Pons (tissue), 1 donor: ENCODE results near the gene SEMA3D.
A peak's percentile ranks its signal among the peaks of the same experiment; 100 is the strongest.

Source experiments
- DNase-seq: peaks from one replicate; pipeline ENCODE4 v3.0.0-alpha.2; 2016; ENCODE audit warnings: low spot score

Gene SEMA3D

GRCh38 chr7:85186521-85187241 lies at the start of gene SEMA3D:
Gene SEMA3D, minus strand, starts transcription at chr7:85187056. Its CDS starts 65,165 bp downstream, at chr7:85121891.
- peak; percentile 62 for DNase-seq

GRCh38 chr7:85234730-85235129 lies 47.9 kb upstream of the SEMA3D start:
- no peak for DNase-seq

GRCh38 chr7:85232068-85232467 lies 45.2 kb upstream of the SEMA3D start:
- DNase-seq, result peak; percentile 38

GRCh38 chr7:85230623-85231022 lies 43.8 kb upstream of the SEMA3D start:
- DNase-seq, result no peak

DNA sequence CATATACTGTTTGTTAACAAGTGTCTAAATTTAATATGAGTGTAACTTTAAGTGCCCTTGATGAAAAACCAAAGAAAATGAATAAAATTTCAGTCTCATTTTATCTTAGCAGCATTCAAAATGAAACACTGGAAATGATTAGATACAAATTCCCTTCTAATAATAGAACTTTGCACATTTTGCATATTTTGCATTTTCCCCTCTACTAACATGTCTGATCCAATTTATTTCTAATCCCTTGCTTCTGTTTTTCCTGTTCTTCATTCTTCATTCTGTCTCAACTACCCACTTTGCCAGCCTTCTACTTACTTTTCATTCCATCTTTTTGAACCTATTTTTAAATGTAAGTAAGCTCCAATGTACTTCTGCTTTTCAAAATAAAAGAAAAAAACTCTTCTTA lies 42.7 kb upstream of the SEMA3D start:
- no peak for DNase-seq

DNA sequence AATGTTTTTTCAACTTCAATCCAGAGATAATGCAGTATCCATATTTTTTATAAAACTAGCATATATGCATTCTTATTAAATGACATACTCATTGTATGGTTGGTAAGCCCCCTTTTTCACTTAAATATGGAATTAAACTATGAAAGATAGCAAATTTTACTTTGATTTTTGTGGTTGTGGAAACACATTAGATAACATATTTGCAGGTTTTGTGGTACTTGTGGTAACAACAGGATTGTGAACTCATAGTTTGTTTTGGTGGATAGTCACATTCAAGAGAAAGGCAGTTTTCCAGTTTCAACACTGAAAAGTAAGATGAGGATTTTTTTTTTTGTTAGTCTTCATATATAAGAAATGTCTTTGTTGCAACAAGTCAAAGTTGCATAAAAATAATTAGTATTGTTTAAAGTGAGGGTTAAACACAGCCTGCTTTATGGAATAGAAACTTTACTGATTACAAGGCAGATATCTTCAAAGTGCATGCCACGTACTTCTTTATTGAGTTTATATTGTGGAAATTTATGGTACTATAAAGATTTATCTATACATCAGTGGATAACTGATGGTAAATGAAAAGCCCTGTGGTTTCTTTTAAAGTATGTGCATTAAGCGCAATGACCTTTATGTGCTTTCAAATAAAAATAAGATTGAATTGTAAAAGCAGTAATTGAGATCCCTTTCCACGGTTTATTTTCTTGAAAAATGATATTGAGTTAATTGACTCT lies 39.7 kb upstream of the SEMA3D start:
- no peak for DNase-seq

- no peak for DNase-seq
Measured at GRCh38 chr7:85224171-85224570, 37.3 kb upstream of the SEMA3D start.

DNA sequence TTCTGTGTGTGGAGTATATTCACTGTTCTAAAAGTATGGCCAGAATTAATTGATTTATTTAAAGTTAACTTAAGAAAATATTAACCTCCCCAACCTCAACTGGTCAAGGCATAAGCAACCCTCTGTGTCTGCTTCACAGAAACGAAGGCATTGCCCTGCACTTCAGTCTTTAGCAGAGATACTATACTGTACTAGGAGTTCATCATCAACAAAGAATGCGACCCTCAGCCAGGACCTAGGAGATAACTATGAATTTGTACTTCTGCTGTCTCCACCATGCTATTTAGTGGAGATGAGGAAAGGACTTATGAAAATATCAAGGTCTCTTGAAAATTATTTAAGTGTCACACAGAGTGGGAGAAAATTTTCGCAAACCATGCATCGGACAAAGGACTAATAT lies 35.7 kb upstream of the SEMA3D start:
- DNase-seq, result no peak

DNA sequence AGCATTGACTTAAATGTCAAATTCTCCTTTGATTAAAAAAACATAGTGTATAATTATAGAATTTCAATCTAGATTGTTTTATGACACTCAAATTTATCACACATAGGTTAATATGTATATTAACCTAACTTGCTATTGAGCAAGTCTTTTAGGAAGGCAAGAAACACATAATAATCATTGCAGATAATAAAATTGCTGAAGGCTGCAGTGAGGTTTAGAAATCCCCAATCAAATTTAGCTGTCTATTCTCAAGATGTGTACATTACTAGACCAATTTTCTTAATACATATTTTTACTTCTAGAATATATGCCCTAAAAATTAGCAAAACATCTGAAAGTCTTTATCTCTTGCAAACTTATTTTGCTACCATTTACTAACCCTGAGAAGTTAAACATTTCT lies 34.9 kb upstream of the SEMA3D start:
- no peak for DNase-seq

GRCh38 chr7:85220651-85221050 lies 33.8 kb upstream of the SEMA3D start:
- DNase-seq, result no peak

DNA sequence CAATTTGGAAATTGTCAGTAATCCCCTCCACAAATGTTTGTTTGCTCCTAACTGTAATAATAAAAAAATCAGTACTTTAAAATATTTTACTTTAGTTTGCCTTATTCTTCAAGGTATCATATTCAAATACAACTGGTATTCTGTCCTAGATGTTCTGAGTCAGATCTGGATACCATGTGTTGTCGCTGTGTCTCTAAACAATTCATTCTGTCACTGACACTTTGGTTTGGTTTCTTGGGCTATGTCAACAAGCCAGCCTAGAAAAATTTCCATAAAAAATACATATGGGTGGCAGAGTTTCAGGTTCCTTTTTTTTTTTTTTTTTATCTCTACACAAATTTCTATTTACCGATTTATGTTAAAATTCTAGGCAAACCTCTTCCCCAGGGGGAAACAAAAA lies 33.2 kb upstream of the SEMA3D start:
- no peak for DNase-seq

GRCh38 chr7:85217085-85217484 lies 30.2 kb upstream of the SEMA3D start:
- DNase-seq, result no peak

DNA sequence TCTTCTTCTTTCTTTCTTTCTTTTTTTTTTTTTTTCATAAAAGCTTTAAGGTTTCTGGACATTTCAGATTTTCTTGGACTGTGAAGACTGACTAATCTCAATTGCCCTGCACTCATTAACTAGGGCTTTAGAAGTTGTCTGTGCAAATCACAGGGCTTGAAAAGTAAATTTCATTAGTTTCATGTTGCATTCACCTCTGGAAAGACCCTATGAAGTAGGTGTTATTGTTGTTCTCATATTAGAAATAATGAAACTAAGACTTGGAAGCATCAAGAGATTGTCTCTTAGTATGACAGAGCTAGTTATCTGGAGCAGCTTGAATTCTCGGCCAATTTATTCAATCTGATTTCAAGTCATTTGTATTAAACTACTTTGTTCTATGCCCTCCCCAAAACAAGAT lies 28.2 kb upstream of the SEMA3D start:
- DNase-seq, result no peak

- no peak for DNase-seq
Measured at GRCh38 chr7:85213500-85213899, 26.6 kb upstream of the SEMA3D start.

GRCh38 chr7:85205754-85206153 lies 18.9 kb upstream of the SEMA3D start:
- no peak for DNase-seq

DNA sequence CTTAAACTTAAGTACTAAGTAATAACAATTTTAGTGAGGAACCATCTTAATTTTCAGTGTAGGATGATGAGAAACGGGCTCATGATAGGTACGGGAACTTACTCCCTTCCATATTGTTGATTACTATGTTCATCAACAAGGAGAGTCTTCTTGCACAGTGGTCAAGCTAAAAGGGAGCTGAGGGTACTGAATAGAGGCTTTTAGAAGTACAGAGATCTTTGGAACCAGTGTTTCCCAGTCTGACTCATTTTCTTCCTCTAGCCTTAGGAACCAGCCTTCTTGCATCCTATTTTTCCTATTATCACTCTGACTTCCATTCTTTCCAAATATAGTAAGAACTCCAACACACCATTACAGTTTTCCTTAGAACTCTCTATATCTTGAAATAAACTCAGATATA lies 17.6 kb upstream of the SEMA3D start:
- DNase-seq, result no peak

GRCh38 chr7:85204061-85204460 lies 17.2 kb upstream of the SEMA3D start:
- no peak for DNase-seq

DNA sequence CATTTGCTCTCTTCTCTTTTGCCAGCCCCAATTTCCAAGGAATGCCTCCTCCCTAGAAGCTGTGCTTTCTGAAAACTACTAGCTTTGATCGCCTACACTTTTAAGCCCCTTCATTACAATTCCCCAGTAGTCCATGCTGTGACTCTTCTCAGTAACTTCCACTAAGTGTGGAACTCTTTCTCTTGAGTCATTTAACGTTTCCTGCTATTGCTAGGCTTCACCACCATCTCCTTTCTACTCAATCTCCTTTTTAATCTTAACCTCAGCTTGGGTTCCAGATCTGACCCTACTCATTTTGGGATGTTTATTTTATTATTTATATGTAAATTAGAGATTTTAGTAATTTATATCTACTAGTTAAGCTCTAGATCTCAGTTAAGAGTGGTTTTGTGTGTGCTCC lies 14.4 kb upstream of the SEMA3D start:
- DNase-seq, result no peak

- DNase-seq, result no peak
Measured at GRCh38 chr7:85196696-85197095, 9.8 kb upstream of the SEMA3D start.

- DNase-seq, result peak; percentile 18
Measured at GRCh38 chr7:85191383-85191782, 4.5 kb upstream of the SEMA3D start.

GRCh38 chr7:85186083-85186520 lies 754 bp downstream of the SEMA3D start:
- no peak for DNase-seq

DNA sequence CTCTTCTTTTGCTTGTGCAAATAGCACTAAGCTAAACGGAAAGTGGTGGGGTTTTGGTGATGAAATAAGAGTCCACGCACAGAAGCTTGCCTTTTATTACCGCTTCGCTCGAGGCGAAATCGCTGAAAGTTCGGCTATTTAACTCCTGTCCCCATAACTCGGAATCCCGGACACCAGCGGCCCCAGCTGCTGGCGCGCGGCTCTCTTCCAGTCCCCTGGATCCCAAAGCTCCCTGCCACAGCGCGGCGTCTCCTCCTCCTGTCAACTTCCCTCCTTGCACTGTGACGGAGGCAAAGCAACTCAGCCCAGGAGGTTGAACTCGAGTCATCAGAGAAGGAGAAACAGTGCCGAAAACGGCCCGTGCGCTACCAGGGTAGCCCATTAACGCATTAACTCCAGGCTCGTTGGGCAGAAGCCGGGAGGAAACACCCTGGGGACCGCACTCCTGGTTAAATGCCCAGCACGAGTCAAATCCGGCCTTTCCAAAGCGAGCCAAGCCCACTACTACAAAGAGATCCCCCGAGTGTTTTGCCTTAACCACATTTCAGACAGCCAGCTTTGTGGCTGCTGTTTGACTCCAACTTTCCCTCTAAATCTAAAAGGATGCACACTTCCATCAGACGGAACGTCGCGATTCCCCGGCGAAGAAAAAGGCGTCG lies 1.3 kb downstream of the SEMA3D start:
- peak; percentile 42 for DNase-seq
